ENCODE measurements around the gene LYST. TPM values are rescaled to one million over a fixed set of nuclear protein-coding genes. Genes with fewer than 3 reads are reported as not detected.

Gene LYST
- total and polyA plus RNA-seq, 2 of the 4 experiments (the other 2 are of a cell fraction) = 2.2 to 7.2 TPM

DNA sequence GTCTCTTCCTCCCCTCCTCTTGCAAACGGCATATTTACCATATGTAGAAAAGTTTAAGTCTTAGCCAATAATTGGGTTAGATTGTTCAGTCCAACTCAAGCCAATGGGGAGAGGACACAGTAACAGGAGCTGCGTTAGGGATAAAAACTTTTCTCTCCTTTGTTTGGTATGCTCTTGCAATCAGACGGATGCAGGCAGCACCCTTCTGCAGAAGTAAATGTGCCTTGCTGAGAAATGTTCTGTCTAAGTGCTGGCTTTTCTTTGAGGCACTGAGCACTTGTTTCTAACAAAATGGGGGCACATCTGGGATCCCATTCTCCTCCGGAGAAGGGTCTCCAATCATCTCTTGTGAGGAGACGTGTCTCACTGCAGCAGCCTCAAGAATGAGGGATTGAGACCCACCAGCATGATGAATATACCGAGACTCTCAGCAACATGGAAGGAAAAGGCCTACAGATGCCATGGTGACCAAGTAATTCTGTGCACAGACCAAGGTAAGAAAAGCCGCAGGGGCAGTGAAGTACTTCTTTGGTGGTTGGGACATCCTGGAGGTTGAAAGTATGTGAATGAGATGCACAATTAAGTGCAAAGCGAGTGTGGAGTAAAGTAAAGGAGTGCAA lies 196.4 kb downstream of the LYST start:
- Histone ChIP-seq H3K9ac (ENCODE audit: low read depth, low read length) (no peak overlapping the region), H3K18ac (ENCODE audit: low read depth, low read length) (no peak overlapping the region), H2AK9ac (replicated peaks; ENCODE audit: low read depth, low read length, poor library complexity) (no peak overlapping the region), H3K4me2 (ENCODE audit: low read depth, low read length) (no peak overlapping the region), H3K36me3 (ENCODE audit: control insufficient read depth, insufficient read depth, low read length) (peaks cover 5% of the 10 kb centered on the region), H3K79me1 (ENCODE audit: low read depth in 1 of 2, low read length in 2 of 2) (no peaks in the 10 kb centered on the region), H3K56ac (ENCODE audit: extremely low read depth, insufficient read depth, low read length) (no peak overlapping the region), H3K9me3 (ENCODE audit: control insufficient read depth, insufficient read depth, low read length) (peaks cover 16% of the 10 kb centered on the region), H3K9me1 (ENCODE audit: insufficient read depth, low read length) (no peaks in the 10 kb centered on the region), H4K8ac (ENCODE audit: low read depth in 2 of 2, low read length in 2 of 2) (no peak overlapping the region), H2BK20ac (ENCODE audit: low read depth, low read length) (no peak overlapping the region), H3K4ac (ENCODE audit: low read depth, low read length) (no peak overlapping the region), H3K23ac (ENCODE audit: low read depth, low read length) (no peak overlapping the region), H3K4me3 (ENCODE audit: insufficient read depth, low read depth, low read length) (no peak overlapping the region), H3K14ac (replicated peaks; ENCODE audit: low read depth, low read length) (no peak overlapping the region), H2AFZ (replicated peaks; ENCODE audit: low read length, poor library complexity) (no peak overlapping the region), H2BK15ac (ENCODE audit: low read depth, low read length) (no peak overlapping the region), H4K5ac (ENCODE audit: low read depth, low read length) (no peak overlapping the region), H4K91ac (ENCODE audit: insufficient read depth, low read depth, low read length) (no peak overlapping the region), H3K27ac (ENCODE audit: insufficient read depth, low read length) (no peak overlapping the region), H4K20me1 (ENCODE audit: insufficient read depth, low read length) (no peaks in the 10 kb centered on the region), H3K27me3 (ENCODE audit: control insufficient read depth, insufficient read depth, low read length) (no peaks in the 10 kb centered on the region), H2AK5ac (ENCODE audit: low read depth, low read length) (no peak overlapping the region), H2BK5ac (ENCODE audit: low read depth, low read length, poor library complexity, severe bottlenecking) (no peak overlapping the region), H2BK120ac (ENCODE audit: low read depth, low read length) (no peak overlapping the region), H3K4me1 (ENCODE audit: control insufficient read depth, insufficient read depth, low read length) (no peaks in the 10 kb centered on the region)
- in situ Hi-C loops (cut with MboI; ENCODE audit: low sequenced_read_pairs) = no loop called here
- DNase-seq (peak; percentile 4), ATAC-seq (ENCODE audit: low read depth) (no peak)
- BruUV-seq (replicated peaks) = no TSS peak
- intact Hi-C loops (cut with micrococcal nuclease) = no loop called here
- CTCF ChIA-PET = no interaction called here
- dilution Hi-C loops (cut with HindIII; ENCODE audit: low sequenced_read_pairs, unreplicated experiment) = no loop called here
- POLR2A ChIA-PET (ENCODE audit: unreplicated experiment) = no interaction called here
- TF ChIP-seq FOS (IDR thresholded peaks at IDR 0.05; ENCODE audit: low read depth, low read length) (no peak), MAFK (IDR thresholded peaks at IDR 0.05; ENCODE audit: low read depth, low read length) (no peak), RCOR1 (IDR thresholded peaks at IDR 0.05; ENCODE audit: insufficient replicate concordance, low read length) (no peak), CHD1 (IDR thresholded peaks at IDR 0.05; ENCODE audit: low read depth, low read length) (no peak), MAZ (IDR thresholded peaks at IDR 0.05; ENCODE audit: borderline replicate concordance, low read depth, low read length) (no peak), RAD21 (IDR thresholded peaks at IDR 0.05; ENCODE audit: low read length) (no peak), CEBPB (IDR thresholded peaks at IDR 0.05; ENCODE audit: low read depth, low read length) (no peak), BHLHE40 (IDR thresholded peaks at IDR 0.05; ENCODE audit: low read depth, low read length) (no peak), POLR2A (IDR thresholded peaks at IDR 0.05; ENCODE audit: low read depth, low read length) (no peak), SMC3 (IDR thresholded peaks at IDR 0.05; ENCODE audit: low read depth, low read length) (no peak), NFE2L2 (IDR thresholded peaks at IDR 0.05; ENCODE audit: low read depth, low read length) (no peak), MXI1 (IDR thresholded peaks at IDR 0.05; ENCODE audit: borderline replicate concordance, low read depth, low read length) (no peak)
- TF ChIP-seq, protein P1, sequence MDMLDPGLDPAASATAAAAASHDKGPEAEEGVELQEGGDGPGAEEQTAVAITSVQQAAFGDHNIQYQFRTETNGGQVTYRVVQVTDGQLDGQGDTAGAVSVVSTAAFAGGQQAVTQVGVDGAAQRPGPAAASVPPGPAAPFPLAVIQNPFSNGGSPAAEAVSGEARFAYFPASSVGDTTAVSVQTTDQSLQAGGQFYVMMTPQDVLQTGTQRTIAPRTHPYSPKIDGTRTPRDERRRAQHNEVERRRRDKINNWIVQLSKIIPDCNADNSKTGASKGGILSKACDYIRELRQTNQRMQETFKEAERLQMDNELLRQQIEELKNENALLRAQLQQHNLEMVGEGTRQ (IDR thresholded peaks at IDR 0.05; ENCODE audit: low read depth, low read length) = no peak
- 86% methylated on average over 5 of the region's 8 CpGs; no CpG with 5 or more reads in 1 of the 2 experiments for WGBS, 2 experiments (ENCODE audit: extremely low coverage in 2 of 2, insufficient read length in 1 of 2)

Measured in IMR-90 (cell line).